OCI-LY1 (cell line): ENCODE data around the gene COL15A1.

Experiments
- EZH2 ChIP-seq: fragments of 200-600 bp; sonication (generic), shearing (Covaris generic); IDR thresholded peaks from 2 replicates; pipeline ENCODE4 v1.8.0; 2017; ENCODE audit warnings: borderline replicate concordance, mixed run types, mild to moderate bottlenecking, antibody characterized with exemption, low read length, moderate library complexity, mixed read lengths
- TF ChIP-seq, protein P1 (sequence below): fragments of 200-600 bp; sonication (generic), shearing (Covaris generic); IDR thresholded peaks from 2 replicates; pipeline ENCODE4 v1.5.1; 2017; ENCODE audit warnings: mild to moderate bottlenecking, antibody characterized with exemption, low read length, moderate library complexity, mixed read lengths

DNA sequence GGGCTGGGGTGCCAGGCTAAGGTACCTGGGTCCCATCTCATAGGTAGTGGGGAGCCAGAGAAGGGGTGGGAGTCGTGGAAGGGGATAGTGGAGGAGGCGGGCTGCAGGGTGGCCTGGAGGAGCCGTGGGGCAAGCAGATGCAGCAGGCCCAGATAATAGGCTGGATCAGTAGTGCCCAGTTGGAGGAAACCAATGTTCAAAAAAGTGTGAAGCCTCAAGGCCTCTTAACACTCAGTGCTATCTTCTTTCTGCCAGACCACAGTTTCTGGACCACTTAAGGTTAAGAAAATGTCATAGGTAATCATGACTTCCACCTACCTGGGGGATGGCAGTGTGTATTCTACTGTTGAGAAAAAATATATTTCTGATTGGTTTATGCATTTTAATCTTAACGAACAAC, 97.9 kb downstream of the COL15A1 start:
- TF ChIP-seq EZH2 = no peak
- TF ChIP-seq, protein P1, sequence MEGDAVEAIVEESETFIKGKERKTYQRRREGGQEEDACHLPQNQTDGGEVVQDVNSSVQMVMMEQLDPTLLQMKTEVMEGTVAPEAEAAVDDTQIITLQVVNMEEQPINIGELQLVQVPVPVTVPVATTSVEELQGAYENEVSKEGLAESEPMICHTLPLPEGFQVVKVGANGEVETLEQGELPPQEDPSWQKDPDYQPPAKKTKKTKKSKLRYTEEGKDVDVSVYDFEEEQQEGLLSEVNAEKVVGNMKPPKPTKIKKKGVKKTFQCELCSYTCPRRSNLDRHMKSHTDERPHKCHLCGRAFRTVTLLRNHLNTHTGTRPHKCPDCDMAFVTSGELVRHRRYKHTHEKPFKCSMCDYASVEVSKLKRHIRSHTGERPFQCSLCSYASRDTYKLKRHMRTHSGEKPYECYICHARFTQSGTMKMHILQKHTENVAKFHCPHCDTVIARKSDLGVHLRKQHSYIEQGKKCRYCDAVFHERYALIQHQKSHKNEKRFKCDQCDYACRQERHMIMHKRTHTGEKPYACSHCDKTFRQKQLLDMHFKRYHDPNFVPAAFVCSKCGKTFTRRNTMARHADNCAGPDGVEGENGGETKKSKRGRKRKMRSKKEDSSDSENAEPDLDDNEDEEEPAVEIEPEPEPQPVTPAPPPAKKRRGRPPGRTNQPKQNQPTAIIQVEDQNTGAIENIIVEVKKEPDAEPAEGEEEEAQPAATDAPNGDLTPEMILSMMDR = no peak
